ENCODE measurements around the gene TLE3.

GRCh38 chr15:70140543-70141375 is 43.0 kb upstream of the TLE3 start:
- TF ChIP-seq, protein P1, sequence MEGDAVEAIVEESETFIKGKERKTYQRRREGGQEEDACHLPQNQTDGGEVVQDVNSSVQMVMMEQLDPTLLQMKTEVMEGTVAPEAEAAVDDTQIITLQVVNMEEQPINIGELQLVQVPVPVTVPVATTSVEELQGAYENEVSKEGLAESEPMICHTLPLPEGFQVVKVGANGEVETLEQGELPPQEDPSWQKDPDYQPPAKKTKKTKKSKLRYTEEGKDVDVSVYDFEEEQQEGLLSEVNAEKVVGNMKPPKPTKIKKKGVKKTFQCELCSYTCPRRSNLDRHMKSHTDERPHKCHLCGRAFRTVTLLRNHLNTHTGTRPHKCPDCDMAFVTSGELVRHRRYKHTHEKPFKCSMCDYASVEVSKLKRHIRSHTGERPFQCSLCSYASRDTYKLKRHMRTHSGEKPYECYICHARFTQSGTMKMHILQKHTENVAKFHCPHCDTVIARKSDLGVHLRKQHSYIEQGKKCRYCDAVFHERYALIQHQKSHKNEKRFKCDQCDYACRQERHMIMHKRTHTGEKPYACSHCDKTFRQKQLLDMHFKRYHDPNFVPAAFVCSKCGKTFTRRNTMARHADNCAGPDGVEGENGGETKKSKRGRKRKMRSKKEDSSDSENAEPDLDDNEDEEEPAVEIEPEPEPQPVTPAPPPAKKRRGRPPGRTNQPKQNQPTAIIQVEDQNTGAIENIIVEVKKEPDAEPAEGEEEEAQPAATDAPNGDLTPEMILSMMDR (IDR thresholded peaks at IDR 0.05), result no peak
- TF ChIP-seq POLR2AphosphoS5 (IDR thresholded peaks at IDR 0.05), result no peak

All from prostate gland (tissue), 2 donors.